NOMO-1 (cell line): ENCODE results near the gene CFAP119.

Experiments used
- DNase-seq, 2 experiments: peaks; one replicate each; lab custom pipeline; 2025; ENCODE audit not compliant: unreplicated experiment in 2 of 2; lab: John Stamatoyannopoulos, UW

Gene CFAP119

DNA sequence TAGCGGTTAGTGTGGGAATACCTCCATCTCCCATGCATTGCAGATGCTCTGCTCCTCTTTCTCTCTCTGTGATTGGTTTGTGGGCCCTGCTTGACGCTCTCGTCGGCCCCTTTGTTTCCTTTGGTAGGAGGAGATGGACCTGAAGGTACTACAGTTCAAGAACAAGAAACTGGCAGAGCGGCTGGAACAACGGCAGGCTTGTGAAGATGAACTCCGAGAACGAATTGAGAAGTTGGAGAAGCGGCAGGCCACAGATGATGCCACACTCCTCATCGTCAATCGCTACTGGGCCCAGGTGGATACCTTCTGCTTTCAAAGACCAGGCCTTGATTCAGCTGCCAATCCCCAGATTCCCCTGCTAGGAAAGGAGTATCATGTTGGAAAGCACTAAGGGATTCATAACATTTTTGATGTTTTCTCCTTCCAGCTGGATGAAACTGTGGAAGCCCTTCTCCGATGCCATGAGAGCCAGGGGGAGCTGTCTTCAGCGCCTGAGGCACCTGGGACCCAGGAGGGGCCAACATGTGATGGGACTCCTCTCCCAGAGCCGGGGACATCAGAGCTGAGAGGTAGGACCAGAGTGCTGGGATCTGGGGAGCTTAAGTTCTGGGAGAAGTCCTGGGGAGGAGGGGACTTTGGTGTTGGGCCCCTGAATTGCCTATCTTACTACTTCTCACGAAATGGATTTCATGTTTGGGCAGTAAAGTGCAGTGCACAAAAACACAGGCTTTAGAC lies 1.3 kb upstream of the CFAP119 start:
- no peak for DNase-seq

DNA sequence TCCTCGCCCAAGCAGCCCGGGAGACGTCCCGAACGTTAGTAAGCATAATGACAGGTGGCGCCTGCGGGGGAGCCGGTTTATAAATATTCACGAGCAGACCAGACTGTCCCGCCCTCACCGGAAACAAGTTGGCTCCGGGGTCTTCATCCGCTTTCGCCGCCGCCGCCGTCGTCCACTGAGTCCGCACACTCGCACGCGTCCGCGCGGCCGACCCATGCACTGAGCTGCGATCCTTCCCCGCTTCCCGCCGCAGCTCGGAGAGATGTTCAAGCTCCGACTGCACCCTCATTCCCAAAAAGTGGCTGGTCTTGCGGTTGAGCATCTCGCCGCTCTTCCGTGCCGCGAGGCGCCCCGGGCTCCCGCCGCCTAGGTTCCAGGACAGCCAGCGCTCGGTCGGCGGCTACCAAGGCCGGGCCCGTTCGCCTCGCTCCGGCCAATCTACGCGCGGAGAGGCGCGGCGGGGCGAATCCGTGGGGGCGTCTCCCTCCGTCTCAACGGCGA lies 385 bp downstream of the CFAP119 start:
- no peak for DNase-seq

DNA sequence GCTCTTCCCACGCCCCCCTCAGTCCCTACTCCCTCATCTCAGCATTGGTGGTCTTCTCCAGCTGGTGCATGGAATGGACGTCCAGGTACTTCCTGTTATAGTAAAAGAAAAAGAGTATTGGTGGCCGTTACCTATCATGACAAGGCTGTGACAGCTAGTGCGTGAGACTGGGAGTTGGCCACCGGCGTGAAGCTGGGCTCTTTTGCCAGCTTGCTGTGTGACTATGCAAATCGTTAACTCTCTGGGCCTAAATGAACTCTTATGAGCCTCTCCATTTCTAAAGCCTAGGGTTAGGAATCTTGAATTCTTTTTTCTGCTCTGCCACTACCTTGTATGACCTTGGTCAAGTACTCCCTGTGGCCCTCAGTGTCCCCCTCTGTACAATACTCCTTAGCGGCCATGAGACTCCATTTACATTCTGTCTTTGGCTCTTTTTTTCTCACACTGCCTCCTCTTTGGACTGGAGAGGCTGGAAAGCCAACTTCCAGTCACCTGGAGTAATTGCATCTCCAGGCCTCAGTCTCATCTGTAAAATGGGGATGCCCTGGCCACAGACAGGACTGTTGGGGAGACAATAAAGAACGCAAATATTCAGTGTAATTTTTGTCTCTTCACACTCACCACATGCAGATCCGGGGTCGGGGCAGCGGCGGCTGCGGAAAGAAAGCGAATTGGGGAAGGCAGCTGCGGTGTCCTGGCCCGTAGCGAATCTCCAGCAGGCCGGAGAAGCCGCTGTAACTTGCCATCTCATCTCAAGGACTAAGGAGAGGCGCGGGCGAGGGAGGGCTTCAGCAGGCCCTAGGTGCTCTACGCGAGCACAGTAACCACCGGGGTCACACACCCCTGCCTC lies 1.1 kb downstream of the CFAP119 start:
- peak in 1 of 2 experiments; percentile 21 for DNase-seq

DNA sequence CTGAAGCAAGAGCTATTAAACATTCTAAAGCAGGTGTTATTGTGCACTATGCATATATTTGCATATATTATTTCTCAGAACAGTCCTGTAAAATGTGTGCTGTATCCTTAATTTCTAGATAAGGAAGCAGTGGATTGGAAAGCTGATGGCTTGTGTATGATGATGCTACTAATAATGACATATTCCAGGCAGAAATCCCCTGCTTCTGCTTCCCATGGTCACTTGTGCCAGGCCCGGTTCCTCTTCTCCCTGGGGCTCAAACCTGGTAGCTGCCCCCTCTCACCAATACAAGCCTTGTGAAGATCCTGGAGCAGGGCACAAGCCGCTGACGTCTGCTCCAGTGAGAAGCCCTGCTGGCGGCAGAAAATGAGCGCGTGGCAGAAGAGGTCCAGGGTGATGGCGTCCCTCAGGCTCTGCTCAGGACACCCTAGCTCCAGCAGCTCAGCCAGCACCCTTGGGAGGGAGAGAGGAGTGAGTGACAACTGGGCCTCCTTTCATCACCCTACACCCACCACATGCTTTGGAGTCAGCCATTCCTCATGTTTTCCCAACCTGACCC lies 1.8 kb downstream of the CFAP119 start:
- DNase-seq: no peak

DNA sequence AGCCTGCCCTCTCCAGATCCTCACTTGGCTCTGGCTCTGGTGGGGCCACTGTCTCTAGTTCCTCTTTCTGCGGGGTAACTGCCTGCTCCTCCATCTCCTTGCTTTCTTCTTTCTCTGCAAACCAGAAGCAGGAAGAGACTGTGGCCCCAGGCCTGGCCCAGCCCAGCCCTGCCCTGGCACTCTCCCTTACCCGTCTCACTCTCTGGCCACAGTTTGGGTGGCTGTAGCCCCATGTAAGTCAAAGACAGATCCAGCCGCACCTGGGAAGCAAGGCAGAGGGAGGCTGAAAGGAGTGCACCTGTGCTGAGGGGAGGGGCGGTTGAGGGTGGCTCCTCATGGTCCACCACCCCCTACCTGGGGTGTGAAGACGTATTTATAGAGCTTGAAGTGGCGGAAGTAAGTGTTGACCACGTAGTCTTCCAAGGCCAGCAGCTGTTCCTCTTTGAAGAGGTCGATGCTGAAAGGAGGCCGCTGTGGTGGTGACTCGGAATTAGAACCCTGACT lies 2.8 kb downstream of the CFAP119 start:
- DNase-seq: peak; percentile 90 to 96

DNA sequence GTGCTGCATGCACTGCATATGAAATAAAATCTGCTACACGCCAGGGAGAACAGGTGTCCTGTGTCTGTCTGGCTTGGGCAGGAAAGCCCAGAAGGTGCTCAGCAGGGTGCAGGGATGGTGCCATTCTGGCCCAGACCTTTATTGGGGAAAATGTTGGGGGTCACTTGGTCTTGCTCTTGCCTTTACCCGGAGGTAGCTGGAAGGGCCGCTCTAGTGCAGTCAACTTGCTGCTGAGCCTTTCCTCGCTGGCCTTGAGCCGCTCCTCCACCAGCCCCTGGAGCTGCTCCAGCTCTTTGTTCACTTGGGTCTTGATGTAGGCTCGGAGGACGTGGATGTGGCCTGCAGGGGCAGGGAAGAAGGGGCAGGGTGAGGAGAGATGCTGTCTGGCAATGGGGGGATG lies 4.5 kb downstream of the CFAP119 start:
- no peak for DNase-seq

DNA sequence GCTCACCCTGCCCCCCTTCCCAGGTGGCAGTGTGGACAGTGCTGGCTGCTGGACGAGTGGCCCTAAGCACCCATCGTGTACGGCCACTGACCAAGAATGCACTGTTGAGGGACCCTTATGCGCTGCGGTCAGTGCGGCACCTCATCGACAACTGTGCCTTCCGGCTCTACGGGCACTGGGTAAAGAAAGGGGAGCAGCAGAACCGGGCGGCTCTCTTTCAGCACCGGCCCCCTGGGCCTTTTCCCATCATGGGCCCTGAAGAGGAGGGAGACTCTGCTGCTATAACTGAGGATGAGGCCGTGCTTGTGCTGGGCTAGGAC lies 5.1 kb downstream of the CFAP119 start:
- DNase-seq: no peak

DNA sequence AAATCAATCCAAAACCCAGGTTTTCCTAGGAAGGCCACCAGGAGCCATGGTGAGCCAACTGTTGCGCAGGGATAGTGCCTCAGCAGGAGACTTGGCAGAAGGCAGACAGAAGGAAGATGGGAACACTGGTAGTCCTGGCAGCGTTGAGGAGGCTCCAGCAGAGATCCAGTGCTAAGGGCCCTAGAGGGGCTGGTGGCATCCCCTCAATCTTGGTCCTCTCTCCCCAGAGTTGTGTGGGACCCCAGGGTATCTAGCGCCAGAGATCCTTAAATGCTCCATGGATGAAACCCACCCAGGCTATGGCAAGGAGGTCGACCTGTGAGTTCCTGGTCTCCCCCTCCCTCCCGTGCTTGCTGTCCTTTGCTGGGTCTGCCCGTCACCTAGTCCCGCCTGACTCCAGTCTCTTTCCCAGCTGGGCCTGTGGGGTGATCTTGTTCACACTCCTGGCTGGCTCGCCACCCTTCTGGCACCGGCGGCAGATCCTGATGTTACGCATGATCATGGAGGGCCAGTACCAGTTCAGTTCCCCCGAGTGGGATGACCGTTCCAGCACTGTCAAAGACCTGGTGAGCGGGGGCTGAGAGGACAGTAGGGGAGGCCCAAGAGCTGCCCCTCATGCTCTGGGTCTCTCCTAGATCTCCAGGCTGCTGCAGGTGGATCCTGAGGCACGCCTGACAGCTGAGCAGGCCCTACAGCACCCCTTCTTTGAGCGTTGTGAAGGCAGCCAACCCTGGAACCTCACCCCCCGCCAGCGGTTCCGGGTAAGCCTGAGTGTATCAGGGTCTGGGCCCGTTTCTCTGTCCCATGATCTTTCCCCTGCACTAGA lies 5.7 kb downstream of the CFAP119 start:
- no peak for DNase-seq

DNA sequence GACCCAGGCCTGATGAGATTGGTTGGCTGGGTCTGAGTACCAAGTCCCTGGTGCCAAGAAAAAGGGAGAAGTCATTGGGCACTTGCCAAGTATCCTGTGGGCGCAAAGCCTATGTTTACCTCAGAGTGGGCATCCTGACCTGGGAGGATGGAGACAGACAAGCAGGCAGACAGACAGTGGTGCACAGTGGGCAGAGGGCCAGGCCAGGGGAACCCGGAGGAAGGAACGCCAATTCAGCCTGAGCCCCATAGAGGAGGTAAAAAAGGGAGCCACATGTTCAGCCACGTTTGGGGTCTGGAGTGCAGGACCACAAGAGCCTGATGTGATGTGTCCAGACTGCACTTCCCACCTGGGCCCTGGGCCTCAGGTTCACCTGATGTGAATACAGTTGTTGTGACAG lies 8.3 kb downstream of the CFAP119 start:
- DNase-seq: no peak

DNA sequence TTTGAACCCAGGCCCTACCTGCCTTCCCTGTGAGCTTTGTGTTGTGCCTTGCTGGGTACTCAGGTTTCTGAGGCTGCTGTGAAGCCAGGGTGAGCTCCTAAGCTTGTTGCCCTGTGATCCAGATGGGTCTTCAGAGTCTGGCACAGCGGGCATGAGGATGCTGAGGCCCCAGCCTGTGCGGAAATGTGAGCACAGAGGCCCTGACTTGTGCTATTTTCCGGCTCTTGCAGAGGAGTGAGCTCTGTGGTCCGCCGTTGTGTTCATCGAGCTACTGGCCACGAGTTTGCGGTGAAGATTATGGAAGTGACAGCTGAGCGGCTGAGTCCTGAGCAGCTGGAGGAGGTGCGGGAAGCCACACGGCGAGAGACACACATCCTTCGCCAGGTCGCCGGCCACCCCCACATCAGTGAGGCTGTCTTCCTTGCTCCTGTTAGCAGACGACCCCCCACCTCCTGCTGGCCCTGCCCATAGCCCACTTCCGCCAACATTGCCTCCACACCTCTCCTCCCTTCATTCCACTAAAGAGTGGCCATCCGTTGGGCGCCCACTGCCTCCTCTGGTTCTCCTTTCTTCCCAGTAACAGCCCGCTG lies 10.9 kb downstream of the CFAP119 start:
- DNase-seq: no peak

DNA sequence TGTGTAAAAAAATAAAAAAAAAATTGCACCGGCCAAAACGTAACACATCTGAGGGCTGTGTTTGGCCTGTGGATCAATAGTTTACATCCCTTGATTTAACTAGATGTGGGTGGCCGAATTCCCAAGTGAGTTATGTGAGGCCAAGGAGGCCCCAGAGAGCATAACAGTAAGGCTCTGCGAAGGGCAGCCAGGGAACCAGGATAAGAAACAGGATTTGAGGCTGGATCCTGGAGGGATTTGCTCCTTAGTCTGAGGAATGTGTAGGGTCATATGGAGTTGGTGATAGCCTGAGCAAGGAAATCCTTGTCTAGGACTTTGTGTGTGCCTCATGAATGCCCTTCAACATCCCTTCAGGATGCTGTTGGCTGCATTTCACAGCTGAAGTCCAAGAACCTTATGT lies 11.7 kb downstream of the CFAP119 start:
- DNase-seq: no peak

DNA sequence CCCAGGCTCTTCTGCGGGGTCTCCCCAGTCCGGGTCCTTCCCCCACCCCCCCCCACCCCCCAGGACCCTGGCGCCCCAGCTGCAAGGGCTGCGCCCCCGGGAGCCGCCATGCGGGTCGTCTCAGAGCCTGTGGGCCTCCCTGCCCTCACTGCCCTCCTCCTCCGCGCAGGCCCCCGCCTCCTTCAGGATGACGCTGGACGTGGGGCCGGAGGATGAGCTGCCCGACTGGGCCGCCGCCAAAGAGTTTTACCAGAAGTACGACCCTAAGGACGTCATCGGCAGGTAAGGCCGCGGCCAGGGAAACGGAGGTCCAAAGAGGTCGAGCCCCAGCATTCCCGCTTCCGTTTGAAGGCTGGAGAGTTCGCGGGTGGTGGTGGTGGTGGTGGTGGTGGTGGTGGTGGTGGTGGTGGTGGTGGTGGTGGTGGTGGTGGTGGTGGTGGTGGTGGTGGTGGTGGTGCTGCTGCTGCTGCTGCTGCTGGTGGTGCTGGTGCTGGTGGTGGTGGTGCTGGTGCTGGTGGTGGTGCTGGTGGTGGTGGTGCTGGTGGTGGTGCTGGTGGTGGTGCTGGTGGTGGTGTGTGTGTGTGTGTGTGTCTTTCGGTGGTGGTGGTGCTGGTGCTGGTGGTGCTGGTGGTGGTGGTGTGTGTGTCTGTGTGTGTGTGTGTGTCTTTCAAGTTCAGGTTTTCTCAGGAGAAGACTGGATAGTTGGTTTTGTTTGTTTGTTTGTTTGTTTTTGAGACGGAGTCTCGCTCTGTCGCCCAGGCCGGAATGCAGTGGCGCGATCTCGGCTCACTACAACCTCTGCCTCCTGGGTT lies 13.0 kb downstream of the CFAP119 start:
- peak in 1 of 2 experiments; percentile 18 for DNase-seq

DNA sequence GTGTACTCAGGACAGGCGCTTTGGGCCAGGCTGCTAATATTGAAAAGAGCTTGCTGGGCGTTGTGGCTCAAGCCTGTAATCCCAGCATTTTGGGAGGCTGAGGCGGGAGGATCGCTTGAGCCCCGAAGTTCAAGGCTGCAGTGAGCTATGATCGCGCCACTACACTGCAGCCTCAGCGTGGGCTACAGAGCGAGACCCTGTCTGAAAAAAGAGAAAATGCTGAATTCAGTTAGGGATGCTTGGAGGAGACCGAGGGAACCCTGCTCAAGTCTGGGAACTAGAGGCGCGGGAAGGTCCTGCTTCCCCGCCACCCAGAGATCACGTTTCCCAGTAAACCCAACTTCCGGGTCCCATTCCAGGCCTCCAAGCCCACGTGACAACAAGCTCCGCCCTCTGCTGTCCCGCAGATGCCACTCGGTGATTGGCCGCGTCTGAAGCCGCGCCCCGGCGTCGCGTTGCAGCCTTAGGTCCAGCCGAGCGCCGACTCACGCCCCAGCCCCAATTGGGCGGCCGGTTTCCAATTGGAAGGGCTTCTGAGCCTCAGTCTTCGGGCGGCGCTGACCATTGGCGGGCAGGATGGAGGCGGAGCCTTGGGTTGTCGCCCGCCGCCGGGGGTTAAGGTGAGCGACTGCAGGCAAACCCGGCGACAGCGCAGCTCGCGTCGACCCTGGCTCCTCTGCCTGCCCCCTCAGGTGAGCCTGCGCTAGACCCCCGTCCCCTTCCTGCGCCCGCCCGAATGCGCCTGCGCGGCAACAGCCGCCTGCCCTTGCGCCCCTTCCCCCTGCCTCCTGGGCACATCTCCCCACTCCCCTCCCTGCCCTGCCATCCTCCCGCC lies 13.8 kb downstream of the CFAP119 start, which contains the start of gene PHKG2:
TSS of gene PHKG2 (plus strand) at position 627 of the 835 bp plus-strand sequence. CDS start 396 bp downstream, outside the sequence.
- peak; percentile 98 to 100 for DNase-seq

DNA sequence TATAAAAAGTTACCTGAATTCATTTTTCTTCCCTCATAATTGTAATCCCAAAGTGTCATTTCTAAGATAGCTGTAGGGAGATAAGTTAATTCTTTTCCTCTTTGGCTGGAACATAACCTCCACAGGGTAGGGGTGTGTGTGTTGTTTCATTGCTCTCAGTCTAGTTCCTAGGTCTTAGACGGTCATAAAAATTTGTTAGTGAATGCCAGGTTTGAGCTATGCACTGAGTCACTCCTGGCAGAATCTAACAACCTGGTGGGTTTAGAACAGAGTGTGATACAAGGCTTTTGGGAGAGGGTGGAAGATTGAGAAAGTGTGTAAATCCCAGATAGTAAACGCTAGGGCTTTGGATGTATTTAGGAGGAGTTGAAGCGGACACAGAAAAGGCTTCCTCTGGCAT lies 14.5 kb downstream of the CFAP119 start:
- DNase-seq: no peak

DNA sequence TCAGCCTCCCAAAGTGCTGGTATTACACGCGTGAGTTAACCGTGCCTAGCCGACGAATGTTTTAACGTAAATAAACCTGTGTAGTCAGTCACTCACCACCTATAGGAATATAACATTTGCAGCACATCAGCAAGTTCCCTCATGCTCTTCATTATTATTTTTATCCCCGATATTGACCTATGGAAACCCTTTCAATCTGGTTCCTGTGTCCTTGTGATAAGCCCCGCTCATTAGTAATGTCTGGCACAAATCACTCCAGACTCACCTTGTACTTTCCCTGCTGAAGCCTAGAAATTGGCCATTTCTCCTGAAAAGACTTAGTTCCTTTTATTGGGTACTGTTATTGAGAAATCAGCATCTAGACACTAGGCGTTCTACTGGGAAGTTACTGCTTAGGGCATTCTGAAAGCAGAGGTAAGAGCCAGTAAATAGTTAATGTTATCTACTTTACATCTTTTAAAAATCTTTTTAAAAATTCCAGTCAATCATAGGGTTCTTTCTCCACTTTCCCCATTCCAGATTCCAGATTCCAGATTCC lies 15.2 kb downstream of the CFAP119 start:
- peak in 1 of 2 experiments; percentile 48 for DNase-seq

DNA sequence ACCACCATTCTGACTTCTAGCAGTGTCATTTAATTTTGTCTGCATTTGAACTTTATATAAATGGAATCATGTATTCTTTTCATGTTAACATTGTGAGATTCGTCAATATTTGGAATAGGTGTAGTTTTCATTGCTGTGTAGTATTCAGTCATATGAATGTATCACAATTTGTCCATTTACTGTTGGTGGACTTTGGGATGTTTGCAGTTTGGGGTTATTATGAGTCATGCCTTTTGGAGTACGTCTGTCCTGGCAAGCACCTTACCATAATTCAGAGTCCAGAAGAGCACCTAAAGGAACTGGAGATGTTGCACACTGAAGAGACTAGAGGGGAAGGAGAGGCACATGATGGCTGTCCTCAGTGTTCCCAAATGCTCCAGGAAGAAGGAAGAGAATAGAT lies 16.8 kb downstream of the CFAP119 start:
- DNase-seq: no peak

DNA sequence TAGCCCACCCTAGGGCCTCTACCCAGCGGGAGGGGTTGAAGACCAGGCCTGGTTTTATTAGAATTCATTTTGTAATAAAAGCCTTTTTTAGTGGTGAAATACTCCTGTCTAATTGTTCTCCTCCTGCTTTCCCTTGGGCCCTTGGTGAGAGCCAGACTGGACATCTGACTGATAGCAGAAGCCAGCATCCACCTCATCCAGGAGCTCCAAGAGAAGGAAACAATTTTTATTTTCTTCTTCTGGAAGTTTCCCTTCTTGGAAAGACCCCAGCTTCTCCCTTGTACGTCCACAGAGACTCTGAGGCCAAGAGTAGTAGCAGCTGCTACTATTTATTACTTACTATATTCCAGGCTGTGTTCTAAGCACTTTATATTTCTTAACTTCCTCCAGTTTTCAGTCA lies 17.7 kb downstream of the CFAP119 start:
- DNase-seq: no peak

DNA sequence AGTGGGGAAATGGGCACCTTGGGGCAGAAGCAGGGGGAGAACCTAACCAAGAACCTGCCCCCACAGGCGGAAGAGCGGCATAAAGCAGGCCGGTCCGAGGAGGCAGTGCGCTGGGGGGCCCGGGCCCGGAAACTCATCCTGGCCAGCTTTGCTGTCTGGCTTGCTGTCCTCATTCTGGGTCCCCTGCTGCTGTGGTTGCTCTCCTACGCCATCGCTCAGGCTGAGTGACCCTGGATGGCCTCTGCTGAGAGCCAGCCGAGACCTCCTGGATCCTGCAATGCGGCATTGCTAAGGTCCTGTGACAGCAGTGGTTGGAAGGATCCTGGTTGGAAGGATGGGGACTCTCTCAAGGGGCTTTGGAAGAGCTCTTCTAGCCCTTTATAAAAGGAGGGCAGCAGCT lies 18.1 kb downstream of the CFAP119 start:
- DNase-seq: no peak
